Neural cell (in vitro differentiated cells): Measurements from ENCODE around the gene CDC5L. TPM values are rescaled to one million over a fixed set of nuclear protein-coding genes. Genes with fewer than 3 reads are reported as not detected.

ENCODE experiments used
- H2AFZ ChIP-seq: fragments of 200-600, 300-800 bp; sonication (generic), shearing (Covaris generic); 2 replicates; pipeline ENCODE4 v1.6.0; 2014; ENCODE audit warnings: low read depth, mild to moderate bottlenecking, antibody characterized with exemption, low read length, moderate library complexity
- H3F3A ChIP-seq: fragments of 200-600 bp; shearing (Covaris generic); 2 replicates; pipeline ENCODE4 v1.6.1; 2016; ENCODE audit warnings: mild to moderate bottlenecking, moderate library complexity, mixed read lengths, antibody characterized with exemption, low read length; ENCODE audit not compliant: insufficient read depth, poor library complexity, severe bottlenecking
- H3K27ac ChIP-seq: fragments of 200-600, 300-800 bp; sonication (generic), shearing (Covaris generic); 2 replicates; pipeline ENCODE4 v1.5.1; 2014; ENCODE audit warnings: mild to moderate bottlenecking, low read length, moderate library complexity
- H3K27me3 ChIP-seq: fragments of 300-800, 200-600 bp; sonication (generic), shearing (Covaris generic); 2 replicates; pipeline ENCODE4 v1.6.0; 2014; ENCODE audit warnings: mild to moderate bottlenecking, low read depth, low read length, moderate library complexity; ENCODE audit not compliant: insufficient read depth
- H3K36me3 ChIP-seq: fragments of 300-800, 200-600 bp; sonication (generic), shearing (Covaris generic); 2 replicates; pipeline ENCODE4 v1.5.1; 2014; ENCODE audit warnings: mild to moderate bottlenecking, antibody characterized with exemption, low read length, moderate library complexity; ENCODE audit not compliant: insufficient read depth
- H3K4me2 ChIP-seq: fragments of 300-800, 200-600 bp; sonication (generic), shearing (Covaris generic); 2 replicates; pipeline ENCODE4 v1.6.0; 2014; ENCODE audit warnings: mild to moderate bottlenecking, low read length
- H3K4me3 ChIP-seq: fragments of 300-800, 200-600 bp; sonication (generic), shearing (Covaris generic); 2 replicates; pipeline ENCODE4 v1.5.1; 2014; ENCODE audit warnings: mild to moderate bottlenecking, low read length, moderate library complexity
- H3K79me2 ChIP-seq: fragments of 200-600 bp; shearing (Covaris generic); replicated peaks from 2 replicates; pipeline ENCODE4 v1.6.0; 2014; ENCODE audit warnings: mild to moderate bottlenecking, low read length, moderate library complexity; ENCODE audit not compliant: insufficient read depth
- H3K9ac ChIP-seq: fragments of 300-800, 200-600 bp; sonication (generic), shearing (Covaris generic); 2 replicates; pipeline ENCODE4 v1.6.1; 2016; ENCODE audit warnings: mild to moderate bottlenecking, low read length, mixed read lengths
- H3K9me2 ChIP-seq: fragments of 200-600 bp; shearing (Covaris generic); 2 replicates; pipeline ENCODE4 v1.6.1; 2016; ENCODE audit warnings: mild to moderate bottlenecking, low read length, mixed read lengths; ENCODE audit not compliant: insufficient read depth
- H3K9me3 ChIP-seq: fragments of 200-600, 300-800 bp; sonication (generic), shearing (Covaris generic); 2 replicates; pipeline ENCODE4 v1.6.1; 2016; ENCODE audit warnings: mild to moderate bottlenecking, mixed run types, low read length, moderate library complexity, mixed read lengths
- H4K20me1 ChIP-seq: fragments of 200-600 bp; shearing (Covaris generic); 2 replicates; pipeline ENCODE4 v1.6.1; 2016; ENCODE audit warnings: mild to moderate bottlenecking, mixed run types; ENCODE audit not compliant: insufficient read depth
- EP300 ChIP-seq: fragments of 450-650 bp; conservative IDR thresholded peaks from 2 replicates; pipeline ENCODE4 v1.6.1; 2014; ENCODE audit warnings: antibody characterized with exemption, mild to moderate bottlenecking, moderate library complexity; ENCODE audit not compliant: poor library complexity, severe bottlenecking
- EZH2 ChIP-seq: fragments of 200-600, 300-800 bp; shearing (Covaris generic), sonication (generic); IDR thresholded peaks from 2 replicates; pipeline ENCODE4 v1.6.1; 2014; ENCODE audit warnings: antibody characterized with exemption, low read length, borderline replicate concordance, mild to moderate bottlenecking; ENCODE audit not compliant: insufficient read depth, poor library complexity, severe bottlenecking
- MXI1 ChIP-seq: fragments of 450-650 bp; conservative IDR thresholded peaks from 2 replicates; pipeline ENCODE4 v1.6.1; 2014; ENCODE audit warnings: antibody characterized with exemption, mild to moderate bottlenecking; ENCODE audit not compliant: poor library complexity, severe bottlenecking
- POLR2AphosphoS5 ChIP-seq: IDR thresholded peaks from 2 replicates; pipeline ENCODE4 v1.6.1; 2012
- RAD21 ChIP-seq: fragments of 450-650 bp; conservative IDR thresholded peaks from 2 replicates; pipeline ENCODE4 v1.6.1; 2014; ENCODE audit warnings: antibody characterized with exemption, mild to moderate bottlenecking, moderate library complexity
- SMC3 ChIP-seq: fragments of 450-650 bp; conservative IDR thresholded peaks from 2 replicates; pipeline ENCODE4 v1.6.1; 2014; ENCODE audit warnings: antibody characterized with exemption, mild to moderate bottlenecking, moderate library complexity; ENCODE audit not compliant: poor library complexity
- TAF1 ChIP-seq: IDR thresholded peaks from 2 replicates; pipeline ENCODE4 v1.6.1; 2012; ENCODE audit warnings: low read depth
- polyA plus RNA-seq: library from polyadenylated mRNA; depleted of rRNA; stranded (reverse); fragments of >200 nt; gene quantifications from 2 replicates; pipeline ENCODE4 v1.2.3, GENCODE V29; 2014
- TF ChIP-seq, protein P1 (sequence below): IDR thresholded peaks from 2 replicates; pipeline ENCODE4 v1.6.1; 2012; ENCODE audit warnings: borderline replicate concordance
- TF ChIP-seq, protein P2 (sequence below): fragments of 450-650 bp; IDR thresholded peaks from 2 replicates; pipeline ENCODE4 v1.5.1; 2014; ENCODE audit warnings: antibody characterized with exemption, mild to moderate bottlenecking, moderate library complexity; ENCODE audit not compliant: poor library complexity, severe bottlenecking

The CDC5L gene
- polyA plus RNA-seq, 1 donor from 2014 or later: 28.9 TPM

GRCh38 chr6:44338228-44339122 is 49.0 kb upstream of the CDC5L start:
- H3K27me3 ChIP-seq: no peaks in the 10 kb centered on the region
- no peaks in the 10 kb centered on the region for H3K79me2 ChIP-seq
- no peaks in the 10 kb centered on the region for H4K20me1 ChIP-seq
- H3K36me3 ChIP-seq: no peaks in the 10 kb centered on the region
- no peak overlapping the region for H3K4me3 ChIP-seq
- H2AFZ ChIP-seq: no peak overlapping the region
- no peaks in the 10 kb centered on the region for H3K9me2 ChIP-seq
- no peak overlapping the region for H3K9ac ChIP-seq
- H3K4me2 ChIP-seq: no peak overlapping the region
- H3K9me3 ChIP-seq: no peaks in the 10 kb centered on the region
- peak overlapping the region; percentile 23 for H3K27ac ChIP-seq
- no peak for TF ChIP-seq MXI1
- TF ChIP-seq SMC3: peak; percentile 99
- TF ChIP-seq, protein P1, sequence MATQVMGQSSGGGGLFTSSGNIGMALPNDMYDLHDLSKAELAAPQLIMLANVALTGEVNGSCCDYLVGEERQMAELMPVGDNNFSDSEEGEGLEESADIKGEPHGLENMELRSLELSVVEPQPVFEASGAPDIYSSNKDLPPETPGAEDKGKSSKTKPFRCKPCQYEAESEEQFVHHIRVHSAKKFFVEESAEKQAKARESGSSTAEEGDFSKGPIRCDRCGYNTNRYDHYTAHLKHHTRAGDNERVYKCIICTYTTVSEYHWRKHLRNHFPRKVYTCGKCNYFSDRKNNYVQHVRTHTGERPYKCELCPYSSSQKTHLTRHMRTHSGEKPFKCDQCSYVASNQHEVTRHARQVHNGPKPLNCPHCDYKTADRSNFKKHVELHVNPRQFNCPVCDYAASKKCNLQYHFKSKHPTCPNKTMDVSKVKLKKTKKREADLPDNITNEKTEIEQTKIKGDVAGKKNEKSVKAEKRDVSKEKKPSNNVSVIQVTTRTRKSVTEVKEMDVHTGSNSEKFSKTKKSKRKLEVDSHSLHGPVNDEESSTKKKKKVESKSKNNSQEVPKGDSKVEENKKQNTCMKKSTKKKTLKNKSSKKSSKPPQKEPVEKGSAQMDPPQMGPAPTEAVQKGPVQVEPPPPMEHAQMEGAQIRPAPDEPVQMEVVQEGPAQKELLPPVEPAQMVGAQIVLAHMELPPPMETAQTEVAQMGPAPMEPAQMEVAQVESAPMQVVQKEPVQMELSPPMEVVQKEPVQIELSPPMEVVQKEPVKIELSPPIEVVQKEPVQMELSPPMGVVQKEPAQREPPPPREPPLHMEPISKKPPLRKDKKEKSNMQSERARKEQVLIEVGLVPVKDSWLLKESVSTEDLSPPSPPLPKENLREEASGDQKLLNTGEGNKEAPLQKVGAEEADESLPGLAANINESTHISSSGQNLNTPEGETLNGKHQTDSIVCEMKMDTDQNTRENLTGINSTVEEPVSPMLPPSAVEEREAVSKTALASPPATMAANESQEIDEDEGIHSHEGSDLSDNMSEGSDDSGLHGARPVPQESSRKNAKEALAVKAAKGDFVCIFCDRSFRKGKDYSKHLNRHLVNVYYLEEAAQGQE: no peak
- no peak for TF ChIP-seq TAF1
- no peak for TF ChIP-seq EP300
- TF ChIP-seq POLR2AphosphoS5: no peak
- TF ChIP-seq, protein P2, sequence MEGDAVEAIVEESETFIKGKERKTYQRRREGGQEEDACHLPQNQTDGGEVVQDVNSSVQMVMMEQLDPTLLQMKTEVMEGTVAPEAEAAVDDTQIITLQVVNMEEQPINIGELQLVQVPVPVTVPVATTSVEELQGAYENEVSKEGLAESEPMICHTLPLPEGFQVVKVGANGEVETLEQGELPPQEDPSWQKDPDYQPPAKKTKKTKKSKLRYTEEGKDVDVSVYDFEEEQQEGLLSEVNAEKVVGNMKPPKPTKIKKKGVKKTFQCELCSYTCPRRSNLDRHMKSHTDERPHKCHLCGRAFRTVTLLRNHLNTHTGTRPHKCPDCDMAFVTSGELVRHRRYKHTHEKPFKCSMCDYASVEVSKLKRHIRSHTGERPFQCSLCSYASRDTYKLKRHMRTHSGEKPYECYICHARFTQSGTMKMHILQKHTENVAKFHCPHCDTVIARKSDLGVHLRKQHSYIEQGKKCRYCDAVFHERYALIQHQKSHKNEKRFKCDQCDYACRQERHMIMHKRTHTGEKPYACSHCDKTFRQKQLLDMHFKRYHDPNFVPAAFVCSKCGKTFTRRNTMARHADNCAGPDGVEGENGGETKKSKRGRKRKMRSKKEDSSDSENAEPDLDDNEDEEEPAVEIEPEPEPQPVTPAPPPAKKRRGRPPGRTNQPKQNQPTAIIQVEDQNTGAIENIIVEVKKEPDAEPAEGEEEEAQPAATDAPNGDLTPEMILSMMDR: peak; percentile 96
- no peak for TF ChIP-seq EZH2
- TF ChIP-seq RAD21: peak; percentile 99
- H3F3A ChIP-seq: no peaks in the 10 kb centered on the region

GRCh38 chr6:44339301-44339700 is 48.2 kb upstream of the CDC5L start:
- H3K4me3 ChIP-seq: no peak overlapping the region
- H3K9me2 ChIP-seq: no peaks in the 10 kb centered on the region
- no peaks in the 10 kb centered on the region for H3K79me2 ChIP-seq
- no peak overlapping the region for H3K27ac ChIP-seq
- no peaks in the 10 kb centered on the region for H3K9me3 ChIP-seq
- H4K20me1 ChIP-seq: no peaks in the 10 kb centered on the region
- no peak overlapping the region for H3K4me2 ChIP-seq
- no peaks in the 10 kb centered on the region for H3K27me3 ChIP-seq
- TF ChIP-seq, protein P1: no peak
- TF ChIP-seq EP300 (no peak), SMC3 (no peak), MXI1 (no peak), POLR2AphosphoS5 (no peak)
- no peaks in the 10 kb centered on the region for H3F3A ChIP-seq
- no peak overlapping the region for H2AFZ ChIP-seq
- H3K36me3 ChIP-seq: no peaks in the 10 kb centered on the region
- no peak overlapping the region for H3K9ac ChIP-seq
